Measurements from ENCODE around the gene DNMBP.

DNMBP gene

GRCh38 chr10:99920901-99921300 lies 88.8 kb downstream of the DNMBP start:
- H3K27ac ChIP-seq: no peak overlapping the region
- TF ChIP-seq CTCF (conservative IDR thresholded peaks at IDR 0.05): no peak

- no peak for TF ChIP-seq CTCF (conservative IDR thresholded peaks at IDR 0.05)
- H3K27ac ChIP-seq: no peak overlapping the region
Observed at GRCh38 chr10:99920486-99920885, 89.3 kb downstream of the DNMBP start.

- TF ChIP-seq CTCF (conservative IDR thresholded peaks at IDR 0.05): no peak
- 0 out of 2 replicates have a peak overlapping the region, but pooled peaks have one; percentile 5 for H3K27ac ChIP-seq
Observed at GRCh38 chr10:99917963-99918825, 91.6 kb downstream of the DNMBP start.

GRCh38 chr10:99916776-99917175 lies 93.0 kb downstream of the DNMBP start:
- TF ChIP-seq CTCF (conservative IDR thresholded peaks at IDR 0.05): no peak

GRCh38 chr10:99915414-99915813 lies 94.3 kb downstream of the DNMBP start:
- no peak overlapping the region for H3K27ac ChIP-seq
- TF ChIP-seq CTCF (conservative IDR thresholded peaks at IDR 0.05): no peak

More at GRCh38 chr10:99916776-99917175, 93.0 kb downstream of the DNMBP start:
- H3K27ac ChIP-seq: no peak overlapping the region

- H3K27ac ChIP-seq: no peak overlapping the region
- no peak for TF ChIP-seq CTCF (conservative IDR thresholded peaks at IDR 0.05)
Observed at GRCh38 chr10:99914236-99914635, 95.5 kb downstream of the DNMBP start.

GRCh38 chr10:99913831-99914235 lies 95.9 kb downstream of the DNMBP start:
- no peak for TF ChIP-seq CTCF (conservative IDR thresholded peaks at IDR 0.05)
- H3K27ac ChIP-seq: no peak overlapping the region
